ENCODE measurements around the gene TAF3.
"Not testable (repeated sequence)": the region's sequence is repeated elsewhere in the genome, so short reads cannot be mapped to it uniquely, and the experiment has no call there.

TAF3 gene, protein sequence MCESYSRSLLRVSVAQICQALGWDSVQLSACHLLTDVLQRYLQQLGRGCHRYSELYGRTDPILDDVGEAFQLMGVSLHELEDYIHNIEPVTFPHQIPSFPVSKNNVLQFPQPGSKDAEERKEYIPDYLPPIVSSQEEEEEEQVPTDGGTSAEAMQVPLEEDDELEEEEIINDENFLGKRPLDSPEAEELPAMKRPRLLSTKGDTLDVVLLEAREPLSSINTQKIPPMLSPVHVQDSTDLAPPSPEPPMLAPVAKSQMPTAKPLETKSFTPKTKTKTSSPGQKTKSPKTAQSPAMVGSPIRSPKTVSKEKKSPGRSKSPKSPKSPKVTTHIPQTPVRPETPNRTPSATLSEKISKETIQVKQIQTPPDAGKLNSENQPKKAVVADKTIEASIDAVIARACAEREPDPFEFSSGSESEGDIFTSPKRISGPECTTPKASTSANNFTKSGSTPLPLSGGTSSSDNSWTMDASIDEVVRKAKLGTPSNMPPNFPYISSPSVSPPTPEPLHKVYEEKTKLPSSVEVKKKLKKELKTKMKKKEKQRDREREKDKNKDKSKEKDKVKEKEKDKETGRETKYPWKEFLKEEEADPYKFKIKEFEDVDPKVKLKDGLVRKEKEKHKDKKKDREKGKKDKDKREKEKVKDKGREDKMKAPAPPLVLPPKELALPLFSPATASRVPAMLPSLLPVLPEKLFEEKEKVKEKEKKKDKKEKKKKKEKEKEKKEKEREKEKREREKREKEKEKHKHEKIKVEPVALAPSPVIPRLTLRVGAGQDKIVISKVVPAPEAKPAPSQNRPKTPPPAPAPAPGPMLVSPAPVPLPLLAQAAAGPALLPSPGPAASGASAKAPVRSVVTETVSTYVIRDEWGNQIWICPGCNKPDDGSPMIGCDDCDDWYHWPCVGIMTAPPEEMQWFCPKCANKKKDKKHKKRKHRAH

DNA sequence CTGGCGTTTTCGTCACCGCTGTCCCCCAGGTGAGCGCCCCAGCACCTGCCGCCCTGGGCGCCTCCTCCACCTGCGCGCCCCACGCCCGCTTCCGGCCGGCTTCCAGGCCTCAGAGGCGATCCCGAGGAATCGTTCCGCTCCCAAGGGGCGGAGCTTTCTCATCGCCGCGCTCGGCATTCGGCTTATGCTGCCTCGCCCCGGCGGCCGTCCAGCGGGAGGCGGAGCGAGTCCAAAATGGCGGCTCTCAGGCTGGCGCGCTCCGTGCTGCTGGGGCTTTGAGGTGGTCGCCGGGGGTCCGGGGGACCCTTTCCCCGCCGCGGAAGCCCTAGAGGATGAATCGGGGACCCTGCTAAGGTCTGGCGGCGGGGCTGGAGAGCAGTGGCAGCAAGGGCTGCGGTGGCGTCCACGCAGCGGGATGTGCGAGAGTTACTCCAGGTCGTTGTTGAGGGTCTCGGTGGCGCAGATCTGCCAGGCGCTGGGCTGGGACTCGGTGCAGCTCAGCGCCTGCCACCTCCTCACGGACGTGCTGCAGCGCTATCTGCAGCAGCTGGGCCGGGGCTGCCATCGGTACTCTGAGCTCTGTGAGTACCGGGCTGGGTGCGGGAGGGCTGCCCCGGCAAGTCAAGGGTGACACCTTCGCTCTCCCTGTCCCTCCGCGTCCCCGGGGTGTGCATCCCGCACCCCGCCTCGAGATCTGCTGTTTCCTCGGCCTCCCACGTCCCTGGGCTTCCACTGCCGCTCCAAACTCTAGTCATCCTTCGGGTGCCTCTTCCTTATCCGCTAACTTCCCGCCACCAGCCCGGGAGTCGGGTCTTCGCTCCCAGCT, at the start of gene TAF3:
TAF3 (plus strand) TSS at position 211 of the 826 bp plus-strand sequence; CDS start at position 416, 205 bp downstream.
- DNase-seq (ENCODE audit: low read depth in 2 of 2): peak; percentile 83 to 86

DNA sequence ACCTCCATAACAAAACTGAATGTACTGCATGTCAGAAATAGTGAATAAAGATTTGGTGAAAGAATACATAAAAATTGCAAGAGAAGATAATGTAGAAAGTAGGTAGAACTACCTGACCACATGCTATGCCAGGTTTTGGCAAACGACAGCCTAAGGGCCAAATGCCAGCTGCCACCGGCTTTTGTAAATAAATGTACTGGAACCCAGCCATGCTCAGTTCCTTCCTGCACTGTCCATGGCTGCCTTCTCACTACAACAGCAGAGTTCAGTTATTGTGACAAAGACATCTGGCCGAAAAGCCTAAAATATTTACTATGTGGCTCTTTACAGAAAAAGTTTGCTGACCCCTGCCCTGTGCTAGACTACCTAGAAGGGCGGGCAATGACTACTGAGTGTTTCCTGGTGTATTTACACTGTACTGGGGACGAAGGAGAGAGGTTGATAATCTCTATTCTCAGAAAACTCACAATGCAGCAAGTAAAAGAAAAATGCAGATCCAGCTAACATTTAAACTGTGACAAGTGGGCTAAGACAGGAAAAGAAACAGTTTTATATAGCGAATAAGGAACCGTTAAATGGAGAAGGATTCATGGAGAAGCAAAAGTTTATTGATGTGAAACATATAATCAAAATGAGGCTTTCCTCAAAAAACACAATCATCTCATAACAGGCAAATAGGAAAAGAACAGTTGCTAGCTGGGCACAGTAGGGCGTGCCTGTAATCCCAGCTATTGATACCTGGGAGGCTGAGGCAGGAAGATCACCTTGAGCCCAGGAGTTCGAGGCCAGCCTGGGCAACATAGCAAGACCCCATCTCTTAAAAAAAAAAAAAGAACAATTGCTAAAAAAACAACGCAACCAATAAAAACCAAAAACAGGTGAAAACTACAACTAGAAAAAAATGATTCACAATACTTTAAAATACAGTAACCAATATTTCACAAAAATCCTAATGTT, 44.2 kb upstream of the TAF3 start:
- DNase-seq (ENCODE audit: low read depth in 2 of 2): no peak

DNA sequence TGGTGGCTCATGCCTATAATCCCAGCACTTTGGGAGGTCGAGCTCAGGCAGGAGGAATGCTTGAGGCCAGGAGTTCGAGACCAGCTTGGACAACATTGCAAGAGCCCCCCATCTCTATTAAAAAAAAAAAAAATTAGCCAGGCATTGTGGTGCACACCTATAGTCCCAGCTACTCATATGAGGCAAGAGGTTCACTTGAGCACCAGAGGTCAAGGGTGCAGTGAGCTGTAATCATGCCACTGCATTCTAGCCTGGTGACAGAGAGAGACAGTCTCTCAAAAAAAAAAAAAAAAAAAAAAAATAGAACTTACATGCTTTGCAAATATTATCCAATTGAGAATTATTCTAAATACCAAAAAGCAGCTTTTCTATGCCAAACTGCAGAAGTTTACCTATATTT, 41.5 kb upstream of the TAF3 start:
- no peak for DNase-seq (ENCODE audit: low read depth in 2 of 2)

DNA sequence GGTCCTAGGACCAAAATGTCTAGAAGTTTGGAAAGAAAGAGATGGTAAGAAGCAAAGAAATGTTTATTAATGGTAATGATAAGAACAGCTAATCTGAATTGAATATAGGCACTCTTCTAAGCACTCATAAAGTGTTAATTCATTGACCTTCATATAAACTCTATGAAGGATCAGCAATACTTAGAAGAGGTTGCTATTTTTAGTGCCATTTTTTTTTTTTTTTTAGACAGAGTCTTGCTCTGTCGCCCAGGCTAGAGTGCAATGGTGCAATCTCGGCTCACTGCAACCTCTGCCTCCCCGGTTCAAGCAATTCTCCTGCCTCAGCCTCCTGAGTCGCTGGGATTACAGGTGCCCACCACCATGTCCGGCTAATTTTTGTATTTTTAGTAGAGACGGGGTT, 36.1 kb upstream of the TAF3 start:
- not testable (repeated sequence) for DNase-seq (ENCODE audit: low read depth in 2 of 2)

DNA sequence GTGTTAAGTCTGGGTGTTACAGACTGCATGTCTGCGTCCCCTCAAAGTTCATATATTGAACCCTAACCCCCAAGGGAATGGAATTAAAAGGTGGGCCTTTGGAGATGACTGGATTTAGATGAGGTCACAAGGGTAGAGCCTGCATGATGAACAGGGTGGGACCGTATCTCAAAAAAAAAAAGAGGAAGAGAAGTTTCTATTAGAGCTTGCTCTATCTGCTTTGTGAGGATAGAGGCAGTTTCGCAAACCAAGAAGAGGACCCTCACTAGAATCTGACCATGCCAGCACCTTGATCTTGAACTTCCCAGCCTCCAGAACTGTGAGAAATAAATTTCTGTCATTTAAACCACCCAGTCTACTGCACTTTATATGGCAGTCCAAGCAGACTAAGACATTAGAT, 31.9 kb upstream of the TAF3 start:
- no peak for DNase-seq (ENCODE audit: low read depth in 2 of 2)

DNA sequence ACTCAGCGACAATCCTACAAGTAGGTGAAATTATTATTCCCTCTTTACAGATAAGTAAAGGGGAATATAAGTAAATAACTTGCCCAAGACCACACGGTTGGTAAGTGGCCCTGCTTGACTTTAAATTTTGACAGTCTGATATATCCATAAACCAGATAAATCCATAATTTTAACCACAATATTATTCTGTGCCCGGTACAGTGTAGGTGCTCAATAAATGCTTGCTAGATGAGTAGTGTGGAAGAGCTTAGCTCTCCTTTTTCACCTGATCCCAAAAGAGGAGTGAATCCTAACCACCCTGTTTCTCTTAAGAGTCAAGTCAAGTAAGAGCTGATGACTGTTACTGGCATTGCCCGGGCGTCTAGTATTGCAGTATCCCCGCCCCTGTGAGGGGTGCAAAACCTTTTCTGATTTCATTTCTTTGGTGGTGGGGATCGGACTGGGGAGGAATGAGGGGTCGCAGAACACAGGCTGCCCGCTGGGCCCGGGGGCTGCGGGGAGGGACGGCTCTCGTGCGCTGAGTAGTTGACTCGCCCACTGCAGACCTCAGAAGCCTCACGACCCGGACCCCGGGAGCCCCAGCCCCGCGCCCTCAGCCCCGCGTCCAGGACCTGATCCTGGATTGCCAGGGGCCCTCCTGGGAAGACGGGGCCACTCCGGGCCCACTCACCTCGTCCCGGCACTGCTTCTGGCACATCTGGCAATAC, 31.0 kb upstream of the TAF3 start:
- DNase-seq (ENCODE audit: low read depth in 2 of 2): no peak

DNA sequence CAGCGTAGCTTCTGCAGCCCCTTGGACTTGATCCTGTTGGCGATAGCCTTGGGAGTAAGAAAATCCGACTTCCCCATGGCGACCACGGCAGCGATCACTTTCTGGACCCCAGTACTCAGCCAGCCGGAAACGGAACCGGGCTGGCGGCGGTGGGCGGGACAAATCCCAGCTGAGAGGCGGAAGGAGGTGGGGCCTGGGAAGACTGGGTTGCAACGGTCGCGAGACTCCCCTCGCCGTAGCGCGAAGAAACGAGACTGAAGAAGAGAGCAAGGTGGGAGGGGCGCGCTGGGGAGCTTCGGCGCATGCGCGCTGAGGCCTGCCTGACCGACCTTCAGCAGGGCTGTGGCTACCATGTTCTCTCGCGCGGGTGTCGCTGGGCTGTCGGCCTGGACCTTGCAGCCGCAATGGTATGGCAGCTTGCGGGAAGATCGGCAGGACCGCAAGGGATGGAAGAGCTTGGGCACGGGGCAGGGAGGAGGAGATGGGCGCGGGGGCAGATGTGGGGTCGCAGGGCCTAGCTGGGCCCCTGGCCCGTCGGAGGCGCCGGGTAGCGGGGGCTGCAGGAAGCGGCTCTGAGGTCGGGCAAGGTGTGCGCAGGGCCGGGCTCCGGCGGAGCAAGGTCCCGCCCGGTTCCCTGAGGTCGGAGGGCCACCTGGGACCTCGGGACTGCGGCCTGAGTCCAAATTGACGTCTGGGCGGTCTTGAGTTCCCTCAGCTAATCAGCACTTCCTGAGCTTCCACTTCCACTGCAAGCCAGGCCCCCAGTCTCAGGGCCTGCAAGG, 30.3 kb upstream of the TAF3 start, which contains the start of the genes ATP5F1C and KIN:
ATP5F1C (plus strand) TSS at position 321 of the 782 bp plus-strand sequence; CDS start at position 352, 31 bp downstream.
KIN (minus strand) TSS at position 137 of the 782 bp plus-strand sequence; CDS start at position 77, 60 bp downstream.
- peak; percentile 93 to 94 for DNase-seq (ENCODE audit: low read depth in 2 of 2)

DNA sequence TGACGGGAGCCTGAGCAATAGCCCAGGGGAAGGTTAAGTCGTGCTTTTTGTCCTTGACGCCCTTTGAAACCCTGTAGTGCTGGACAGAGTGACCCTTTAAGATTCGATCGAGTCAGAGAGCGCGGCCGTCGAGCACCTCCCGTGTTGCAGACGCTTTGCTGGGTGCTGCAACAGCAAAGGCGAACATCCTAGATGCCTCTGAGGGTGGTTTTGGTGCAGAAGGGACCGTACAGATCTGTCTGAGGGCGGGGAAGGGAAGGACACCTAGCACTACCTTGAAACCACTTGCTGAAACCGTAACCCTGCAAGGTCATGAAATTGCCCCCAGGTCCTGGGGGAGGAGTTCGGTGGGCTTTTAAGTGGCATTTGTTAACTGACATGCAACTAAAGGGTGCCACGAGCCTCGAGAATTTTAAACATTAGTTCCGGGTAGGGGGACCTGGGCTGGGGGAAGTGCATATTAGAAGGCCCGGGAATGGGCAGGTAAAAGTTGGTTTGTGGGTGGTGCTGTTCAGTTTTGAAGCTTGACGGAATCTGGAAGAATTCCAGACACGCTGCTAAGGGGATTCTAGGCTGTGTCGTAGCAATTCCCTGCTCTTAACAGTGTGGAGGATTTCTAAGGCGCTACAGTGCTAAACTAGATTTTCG, 29.5 kb upstream of the TAF3 start:
- no peak for DNase-seq (ENCODE audit: low read depth in 2 of 2)

DNA sequence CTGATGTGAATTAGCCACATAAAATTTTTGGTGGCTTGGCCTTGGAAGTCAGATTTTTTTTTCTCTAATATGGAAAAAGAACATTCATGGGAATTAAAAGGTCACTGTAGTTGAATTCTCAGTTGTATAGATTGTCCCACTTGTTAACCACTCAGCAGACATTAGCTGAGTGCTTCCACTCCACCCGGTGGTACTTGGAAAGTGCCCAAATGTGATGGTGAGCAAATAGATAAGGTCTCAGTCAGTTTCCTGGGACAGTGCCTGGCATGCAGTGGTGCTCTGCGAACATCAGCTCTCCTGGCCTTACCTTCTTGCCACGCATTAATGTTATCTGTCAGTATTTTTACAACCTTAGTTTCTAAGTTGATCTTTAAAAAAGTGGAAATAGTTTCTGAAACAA, 28.9 kb upstream of the TAF3 start:
- DNase-seq (ENCODE audit: low read depth in 2 of 2): no peak

DNA sequence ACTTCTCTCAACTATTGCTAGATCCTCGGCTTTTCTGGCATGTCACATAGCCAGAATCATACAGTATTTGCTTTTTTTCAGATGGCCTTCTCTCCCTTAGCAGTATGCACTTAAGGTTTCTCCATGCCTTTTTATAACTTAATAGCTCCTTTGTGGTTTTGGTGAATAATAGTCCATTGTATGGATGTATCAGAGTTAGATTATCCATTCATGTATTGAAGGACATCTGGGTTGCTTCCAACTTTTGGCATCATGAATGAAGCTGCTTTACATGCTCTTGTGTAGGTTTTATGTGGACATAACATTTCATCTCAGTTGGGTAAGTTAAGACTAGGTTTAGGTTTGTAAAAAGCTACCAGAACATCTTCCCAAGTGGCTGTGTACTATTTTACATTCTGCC, 25.8 kb upstream of the TAF3 start:
- DNase-seq (ENCODE audit: low read depth in 2 of 2): no peak

DNA sequence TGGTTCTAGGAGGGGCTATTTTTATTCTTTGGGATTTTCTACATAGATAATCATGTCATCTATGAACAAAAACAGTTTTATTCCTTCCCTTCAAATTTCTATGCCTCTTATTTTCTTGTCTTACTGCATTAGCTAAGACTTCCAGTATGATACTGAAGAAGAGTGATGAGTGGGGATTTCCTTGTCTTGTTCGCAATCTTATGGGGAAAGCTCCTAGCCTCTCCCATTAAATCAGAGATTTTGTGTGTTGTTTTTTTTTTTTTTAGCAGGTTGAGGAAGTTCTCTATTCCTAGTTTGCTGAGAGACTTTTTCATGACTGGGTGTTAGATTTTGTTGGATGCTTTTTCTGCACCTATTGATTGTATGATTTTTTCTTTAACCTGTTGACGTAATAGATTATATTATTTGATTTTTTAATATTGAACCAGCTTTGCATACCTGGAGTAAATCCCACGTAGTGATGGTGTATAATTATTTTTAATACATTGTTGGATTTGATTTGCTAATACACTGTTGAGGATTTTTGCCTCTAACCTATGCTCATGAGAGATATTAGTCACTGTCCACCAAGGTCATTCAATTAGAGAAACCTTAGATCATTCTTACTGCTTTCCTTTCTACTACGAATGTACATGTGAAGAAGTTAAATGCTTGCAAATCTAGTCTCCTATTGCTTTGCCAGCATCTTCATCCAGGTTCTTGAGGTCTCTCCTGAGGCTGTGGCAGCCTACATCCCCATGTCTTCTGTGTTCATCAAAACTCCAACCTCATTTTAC, 23.9 kb upstream of the TAF3 start:
- DNase-seq (ENCODE audit: low read depth in 2 of 2): no peak

DNA sequence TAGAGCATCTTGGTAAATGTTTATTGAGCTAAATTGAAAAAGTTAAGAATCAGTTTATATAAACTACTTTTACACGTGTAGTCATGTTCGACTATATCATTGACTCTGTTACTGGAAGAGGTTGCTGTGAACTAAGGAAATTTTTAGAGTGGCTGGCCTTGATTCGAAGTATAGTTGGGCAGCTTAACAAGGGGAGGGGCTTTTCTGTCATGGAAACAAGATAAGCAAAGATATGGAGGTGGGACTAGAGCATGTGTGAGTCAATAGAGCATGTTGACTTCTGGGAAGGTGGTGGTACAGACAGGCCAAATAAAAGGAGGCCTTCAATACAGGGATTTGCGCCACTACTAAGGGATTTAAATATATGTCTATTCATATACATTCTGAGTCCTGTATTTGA, 22.7 kb upstream of the TAF3 start:
- DNase-seq (ENCODE audit: low read depth in 2 of 2): no peak

DNA sequence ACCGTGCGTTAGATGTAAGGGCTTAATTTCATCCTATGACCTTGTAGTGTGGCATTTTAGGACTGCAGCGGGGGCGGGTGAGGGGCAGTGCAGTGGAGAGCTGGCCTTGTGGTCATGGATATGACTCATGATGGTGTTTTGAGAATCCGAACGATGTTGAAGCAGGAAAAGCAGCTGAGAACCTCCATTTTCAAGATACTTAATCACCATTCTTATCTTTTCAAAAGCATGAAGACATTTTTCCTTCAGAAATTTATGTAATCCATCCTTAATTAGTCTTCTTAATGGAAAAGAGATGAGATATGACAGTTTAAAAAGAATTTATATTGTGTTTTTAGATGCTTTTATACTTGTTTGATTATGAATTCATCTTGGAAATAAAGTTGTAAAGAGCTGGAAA, 20.7 kb upstream of the TAF3 start:
- no peak for DNase-seq (ENCODE audit: low read depth in 2 of 2)

DNA sequence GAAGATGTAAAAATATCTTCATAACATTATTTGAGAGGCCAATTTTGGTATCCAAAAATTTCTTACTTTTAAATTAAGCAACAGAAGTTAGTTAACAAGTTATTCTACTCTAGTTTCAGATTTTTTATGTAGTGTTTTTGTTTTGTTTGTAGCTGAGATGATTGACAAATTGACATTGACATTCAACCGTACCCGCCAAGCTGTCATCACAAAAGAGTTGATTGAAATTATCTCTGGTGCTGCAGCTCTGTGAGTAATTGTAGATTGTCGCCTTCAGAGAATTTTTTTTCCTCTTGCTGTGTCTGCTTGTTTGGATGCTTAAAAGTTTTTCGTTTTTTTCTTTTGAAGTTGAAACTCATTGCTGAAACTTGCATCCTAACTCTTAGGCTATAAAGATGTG, 15.7 kb upstream of the TAF3 start:
- DNase-seq (ENCODE audit: low read depth in 2 of 2): no peak

DNA sequence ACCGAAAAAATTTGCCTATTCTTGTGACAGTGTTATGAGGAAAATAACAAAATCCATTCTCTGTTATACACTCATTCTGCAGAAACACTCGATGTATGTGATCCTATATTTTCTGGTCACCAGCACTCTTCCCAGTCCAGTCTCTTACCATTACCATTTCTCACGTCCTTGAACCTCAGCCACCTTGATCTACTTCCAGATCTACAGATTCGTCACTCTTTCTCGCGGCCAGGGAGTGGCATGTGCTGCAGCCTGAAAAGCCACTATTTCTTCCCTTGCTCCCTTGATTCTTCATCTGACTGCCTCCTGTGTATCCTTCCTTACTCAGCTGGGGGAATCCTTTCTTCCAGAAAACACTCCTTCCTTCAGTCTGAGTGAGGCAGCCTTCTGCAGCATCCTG, 14.1 kb upstream of the TAF3 start:
- DNase-seq (ENCODE audit: low read depth in 2 of 2): no peak

DNA sequence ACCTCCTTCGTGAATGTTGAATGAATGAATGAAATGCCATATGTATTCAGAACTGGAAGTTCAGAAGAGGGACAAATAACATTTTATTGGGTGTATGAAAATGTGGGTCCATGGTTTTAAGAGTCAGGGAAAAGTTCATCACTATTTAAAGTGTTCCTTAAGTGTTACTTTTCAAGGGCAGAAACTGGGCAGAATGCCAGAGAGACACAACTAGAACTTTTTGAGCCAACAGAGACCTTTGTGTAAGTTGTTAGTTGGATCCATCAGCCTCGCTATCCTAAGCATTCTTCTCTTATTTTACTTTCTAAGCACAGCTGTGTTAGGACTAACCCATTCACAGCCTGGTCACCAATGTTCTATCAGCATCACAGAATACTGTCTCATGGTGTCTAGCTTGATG, 13.6 kb upstream of the TAF3 start:
- no peak for DNase-seq (ENCODE audit: low read depth in 2 of 2)

DNA sequence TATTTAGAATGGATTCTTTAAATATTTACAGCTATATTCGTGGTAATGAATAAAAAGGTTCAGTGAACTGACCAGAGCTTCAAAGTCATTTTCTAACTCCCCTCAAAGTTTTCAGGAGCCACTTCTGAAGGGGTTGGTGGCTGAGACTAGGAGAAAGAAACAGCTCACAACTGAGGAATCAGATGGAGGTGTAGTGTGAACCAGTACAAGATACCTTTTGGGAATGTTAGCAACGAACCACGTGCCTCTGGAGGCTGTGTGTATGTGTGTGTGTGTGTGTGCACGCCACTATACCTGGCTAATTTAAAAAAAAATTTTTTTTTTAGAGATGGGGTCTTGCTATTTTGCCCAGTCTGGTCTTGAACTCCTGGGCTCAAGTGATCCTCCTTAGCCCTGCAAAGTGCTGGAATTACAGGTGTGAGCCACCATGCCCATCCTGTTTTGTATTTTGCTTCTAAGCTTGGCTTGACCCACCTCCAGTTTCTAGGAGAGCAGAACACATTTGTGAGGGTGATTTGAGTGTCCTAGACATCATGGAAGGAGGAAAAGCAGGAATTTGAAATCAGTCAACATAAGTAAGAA, 9.5 kb upstream of the TAF3 start:
- no peak for DNase-seq (ENCODE audit: low read depth in 2 of 2)

Measured in stimulated activated CD8-positive, alpha-beta memory T cell treated with anti-CD3 and anti-CD28 coated beads, Interleukin-7, amount 100 ng/mL, for 1 hour (primary cell).